Measurements from ENCODE around the gene HELB. TPM values are rescaled to one million over a fixed set of nuclear protein-coding genes. Genes with fewer than 3 reads are reported as not detected.
"Not testable (repeated sequence)": the region's sequence is repeated elsewhere in the genome, so short reads cannot be mapped to it uniquely, and the experiment has no call there.

Gene HELB
- total and polyA plus RNA-seq, 4 donors, result 0.18 to 8.0 (median 2.9) TPM

DNA sequence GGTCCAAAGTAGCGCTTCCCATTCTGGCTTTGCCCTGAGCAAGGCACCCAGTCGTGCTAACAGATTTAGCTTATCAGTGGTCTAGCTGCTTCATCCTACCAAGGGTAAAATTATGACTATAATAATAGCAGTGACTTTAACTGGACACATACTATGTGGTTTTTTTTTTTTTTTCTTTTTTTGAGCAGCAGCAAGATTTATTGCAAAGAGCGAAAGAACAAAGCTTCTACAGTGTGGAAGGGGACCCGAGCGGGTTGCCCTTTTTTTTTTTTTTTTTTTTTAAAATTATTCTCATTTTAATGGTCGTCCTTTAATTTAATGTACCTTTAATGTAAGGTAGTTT lies 505 bp downstream of the HELB start:
- 32% methylated on average over 6 of the region's 6 CpGs for WGBS
- Histone ChIP-seq H3K4me3 (ENCODE audit: low read depth in 1 of 3, low read length in 3 of 3) (peak overlapping the region; percentile 62 to 97 (median 90)), H3K4me1 (ENCODE audit: control insufficient read depth in 4 of 4, insufficient read depth in 4 of 4, low read length in 3 of 4) (peaks cover 2 to 12% (median 3%) of the 10 kb centered on the region in 4 donors), H3K9me3 (ENCODE audit: control insufficient read depth in 4 of 4, low read length in 3 of 4) (no peaks in the 10 kb centered on the region), H3K27me3 (ENCODE audit: control insufficient read depth in 4 of 4, insufficient read depth in 4 of 4, low read length in 3 of 4) (no peaks in the 10 kb centered on the region), H3K36me3 (ENCODE audit: control insufficient read depth in 4 of 4, insufficient read depth in 3 of 4, low read depth in 1 of 4, low read length in 3 of 4) (peaks cover 0 to 5% (median under 1%) of the 10 kb centered on the region in 4 donors), H3K27ac (ENCODE audit: low read depth in 1 of 2, low read length in 2 of 2) (peak overlapping the region; percentile 80 to 81), H3K9ac (ENCODE audit: low read depth in 1 of 2, low read length in 2 of 2) (peak overlapping the region; percentile 40 to 90)
- TF ChIP-seq ATF3 (IDR thresholded peaks at IDR 0.05) (no peak), NR2F2 (IDR thresholded peaks at IDR 0.05) (no peak), GABPA (IDR thresholded peaks at IDR 0.05 in 1 of 2, conservative IDR thresholded peaks at IDR 0.05 in 1 of 2) (no peak), HNF4A (conservative IDR thresholded peaks at IDR 0.05) (no peak), SP1 (IDR thresholded peaks at IDR 0.05) (no peak), TAF1 (conservative IDR thresholded peaks at IDR 0.05) (no peak), HNF4G (IDR thresholded peaks at IDR 0.05) (no peak), RXRA (IDR thresholded peaks at IDR 0.05) (no peak), FOXA1 (IDR thresholded peaks at IDR 0.05) (no peak), FOXA2 (IDR thresholded peaks at IDR 0.05) (no peak), EGR1 (IDR thresholded peaks at IDR 0.05; ENCODE audit: low read depth in 2 of 2) (no peak), RAD21 (IDR thresholded peaks at IDR 0.05) (no peak), JUND (IDR thresholded peaks at IDR 0.05) (no peak), ZBTB33 (IDR thresholded peaks at IDR 0.05) (no peak), YY1 (IDR thresholded peaks at IDR 0.05) (no peak)
- TF ChIP-seq, protein P1, sequence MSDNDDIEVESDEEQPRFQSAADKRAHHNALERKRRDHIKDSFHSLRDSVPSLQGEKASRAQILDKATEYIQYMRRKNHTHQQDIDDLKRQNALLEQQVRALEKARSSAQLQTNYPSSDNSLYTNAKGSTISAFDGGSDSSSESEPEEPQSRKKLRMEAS (IDR thresholded peaks at IDR 0.05), result no peak
- TF ChIP-seq, protein P2, sequence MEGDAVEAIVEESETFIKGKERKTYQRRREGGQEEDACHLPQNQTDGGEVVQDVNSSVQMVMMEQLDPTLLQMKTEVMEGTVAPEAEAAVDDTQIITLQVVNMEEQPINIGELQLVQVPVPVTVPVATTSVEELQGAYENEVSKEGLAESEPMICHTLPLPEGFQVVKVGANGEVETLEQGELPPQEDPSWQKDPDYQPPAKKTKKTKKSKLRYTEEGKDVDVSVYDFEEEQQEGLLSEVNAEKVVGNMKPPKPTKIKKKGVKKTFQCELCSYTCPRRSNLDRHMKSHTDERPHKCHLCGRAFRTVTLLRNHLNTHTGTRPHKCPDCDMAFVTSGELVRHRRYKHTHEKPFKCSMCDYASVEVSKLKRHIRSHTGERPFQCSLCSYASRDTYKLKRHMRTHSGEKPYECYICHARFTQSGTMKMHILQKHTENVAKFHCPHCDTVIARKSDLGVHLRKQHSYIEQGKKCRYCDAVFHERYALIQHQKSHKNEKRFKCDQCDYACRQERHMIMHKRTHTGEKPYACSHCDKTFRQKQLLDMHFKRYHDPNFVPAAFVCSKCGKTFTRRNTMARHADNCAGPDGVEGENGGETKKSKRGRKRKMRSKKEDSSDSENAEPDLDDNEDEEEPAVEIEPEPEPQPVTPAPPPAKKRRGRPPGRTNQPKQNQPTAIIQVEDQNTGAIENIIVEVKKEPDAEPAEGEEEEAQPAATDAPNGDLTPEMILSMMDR (IDR thresholded peaks at IDR 0.05; ENCODE audit: low read depth, low read length, missing input control), result no peak
- TF ChIP-seq, protein P3, sequence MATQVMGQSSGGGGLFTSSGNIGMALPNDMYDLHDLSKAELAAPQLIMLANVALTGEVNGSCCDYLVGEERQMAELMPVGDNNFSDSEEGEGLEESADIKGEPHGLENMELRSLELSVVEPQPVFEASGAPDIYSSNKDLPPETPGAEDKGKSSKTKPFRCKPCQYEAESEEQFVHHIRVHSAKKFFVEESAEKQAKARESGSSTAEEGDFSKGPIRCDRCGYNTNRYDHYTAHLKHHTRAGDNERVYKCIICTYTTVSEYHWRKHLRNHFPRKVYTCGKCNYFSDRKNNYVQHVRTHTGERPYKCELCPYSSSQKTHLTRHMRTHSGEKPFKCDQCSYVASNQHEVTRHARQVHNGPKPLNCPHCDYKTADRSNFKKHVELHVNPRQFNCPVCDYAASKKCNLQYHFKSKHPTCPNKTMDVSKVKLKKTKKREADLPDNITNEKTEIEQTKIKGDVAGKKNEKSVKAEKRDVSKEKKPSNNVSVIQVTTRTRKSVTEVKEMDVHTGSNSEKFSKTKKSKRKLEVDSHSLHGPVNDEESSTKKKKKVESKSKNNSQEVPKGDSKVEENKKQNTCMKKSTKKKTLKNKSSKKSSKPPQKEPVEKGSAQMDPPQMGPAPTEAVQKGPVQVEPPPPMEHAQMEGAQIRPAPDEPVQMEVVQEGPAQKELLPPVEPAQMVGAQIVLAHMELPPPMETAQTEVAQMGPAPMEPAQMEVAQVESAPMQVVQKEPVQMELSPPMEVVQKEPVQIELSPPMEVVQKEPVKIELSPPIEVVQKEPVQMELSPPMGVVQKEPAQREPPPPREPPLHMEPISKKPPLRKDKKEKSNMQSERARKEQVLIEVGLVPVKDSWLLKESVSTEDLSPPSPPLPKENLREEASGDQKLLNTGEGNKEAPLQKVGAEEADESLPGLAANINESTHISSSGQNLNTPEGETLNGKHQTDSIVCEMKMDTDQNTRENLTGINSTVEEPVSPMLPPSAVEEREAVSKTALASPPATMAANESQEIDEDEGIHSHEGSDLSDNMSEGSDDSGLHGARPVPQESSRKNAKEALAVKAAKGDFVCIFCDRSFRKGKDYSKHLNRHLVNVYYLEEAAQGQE (IDR thresholded peaks at IDR 0.05), result no peak
- no peak for DNase-seq (ENCODE audit: low spot score)

DNA sequence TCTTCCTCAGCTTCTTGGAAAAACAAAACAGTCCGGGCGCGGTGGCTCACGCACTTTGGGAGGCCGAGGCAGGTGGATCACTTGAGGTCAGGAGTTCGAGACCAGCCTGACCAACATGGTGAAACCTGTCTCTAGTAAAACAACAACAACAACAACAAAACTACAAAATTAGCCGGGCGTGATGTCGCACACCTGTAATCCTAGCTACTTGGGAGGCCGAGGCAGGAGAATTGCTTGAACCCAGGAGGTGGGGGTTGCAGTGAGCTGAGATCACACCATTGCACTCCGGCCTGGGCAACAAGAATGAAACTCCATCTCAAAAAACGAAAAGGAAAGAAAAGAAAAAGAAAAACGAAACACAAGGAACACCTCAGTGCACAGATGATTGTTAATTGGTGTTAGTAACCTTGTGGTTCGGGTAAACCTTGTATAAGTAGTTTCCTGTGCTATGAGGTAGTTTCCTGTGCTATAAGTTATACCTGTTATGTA lies 1.1 kb downstream of the HELB start:
- not testable (repeated sequence) for DNase-seq (ENCODE audit: low spot score); H3K27ac ChIP-seq (ENCODE audit: low read depth in 1 of 2, low read length in 2 of 2); H3K36me3 ChIP-seq (ENCODE audit: control insufficient read depth in 4 of 4, insufficient read depth in 3 of 4, low read depth in 1 of 4, low read length in 3 of 4); H3K4me3 ChIP-seq (ENCODE audit: low read depth in 1 of 3, low read length in 3 of 3); H3K27me3 ChIP-seq (ENCODE audit: control insufficient read depth in 4 of 4, insufficient read depth in 4 of 4, low read length in 3 of 4); H3K9ac ChIP-seq (ENCODE audit: low read depth in 1 of 2, low read length in 2 of 2); H3K9me3 ChIP-seq (ENCODE audit: control insufficient read depth in 4 of 4, low read length in 3 of 4)
- H3K4me1 ChIP-seq (ENCODE audit: control insufficient read depth in 4 of 4, insufficient read depth in 4 of 4, low read length in 3 of 4), result peaks cover 2 to 12% (median 3%) of the 10 kb centered on the region in 4 donors
- 80% methylated on average over 14 of the region's 14 CpGs for whole genome bisulfite sequencing
